SK-N-MC (cell line): ENCODE results near the gene GABBR2.

ENCODE experiments used
- DNase-seq: peaks from one replicate; pipeline ENCODE4 v3.0.0-alpha.2; 2011; ENCODE audit warnings: low read depth, low spot score
- H3K27ac ChIP-seq: fragments of 200-600 bp; sonication (generic); 2 replicates; pipeline ENCODE4 v1.5.1; 2016; ENCODE audit warnings: mixed run types
- H3K36me3 ChIP-seq: fragments of 200-600 bp; sonication (generic); 2 replicates; pipeline ENCODE4 v1.6.1; 2017; ENCODE audit warnings: antibody characterized with exemption, low read length, mixed read lengths; ENCODE audit not compliant: insufficient read depth
- H3K4me3 ChIP-seq: fragments of 200-600 bp; sonication (generic); 2 replicates; pipeline ENCODE4 v1.5.1; 2016
- H3K9ac ChIP-seq: fragments of 200-600 bp; sonication (generic); 2 replicates; pipeline ENCODE4 v1.8.0; 2017; ENCODE audit warnings: mixed run types, mixed read lengths; ENCODE audit not compliant: insufficient read length
- H3K9me3 ChIP-seq: fragments of 200-600 bp; sonication (generic); 2 replicates; pipeline ENCODE4 v1.6.1; 2017; ENCODE audit warnings: low read depth, mild to moderate bottlenecking, antibody characterized with exemption, low read length, moderate library complexity, mixed read lengths
- EZH2 ChIP-seq: fragments of 200-600 bp; sonication (generic); IDR thresholded peaks from one replicate; pipeline ENCODE4 v1.6.1; 2017; ENCODE audit warnings: antibody characterized with exemption
- FOXP2 ChIP-seq: optimal IDR thresholded peaks from 2 replicates; pipeline ENCODE3; 2011; ENCODE audit warnings: mild to moderate bottlenecking, moderate library complexity; ENCODE audit not compliant: insufficient read depth; ENCODE audit errors: extremely low read length, control extremely low read depth
- POLR2AphosphoS5 ChIP-seq: IDR thresholded peaks from 2 replicates; pipeline ENCODE4 v1.6.1; 2012; ENCODE audit warnings: mild to moderate bottlenecking, low read depth, low read length, borderline replicate concordance

GABBR2 gene

DNA sequence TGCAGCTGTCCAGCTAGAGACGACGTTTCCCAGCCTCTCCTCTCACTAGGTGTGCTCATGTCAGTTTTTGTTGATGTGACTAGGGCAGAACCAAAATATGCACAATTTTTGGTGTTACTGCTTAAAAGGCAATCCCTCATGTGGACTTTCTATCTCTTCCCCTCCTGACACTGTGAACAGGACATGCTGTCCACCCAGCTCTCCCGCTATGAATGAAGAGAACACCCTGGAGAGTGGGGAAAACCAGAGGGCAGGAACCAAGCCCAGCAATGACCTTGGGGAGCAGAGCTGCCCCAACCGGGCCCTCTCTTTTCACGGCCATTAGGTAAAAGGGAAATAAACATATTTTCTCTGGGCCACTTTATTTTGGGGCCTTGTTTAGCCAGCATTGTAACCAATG is 406.6 kb downstream of the GABBR2 start:
- Histone ChIP-seq H3K4me3 (no peak overlapping the region), H3K9me3 (no peaks in the 10 kb centered on the region), H3K36me3 (no peaks in the 10 kb centered on the region), H3K27ac (no peak overlapping the region), H3K9ac (no peak overlapping the region)
- no peak for TF ChIP-seq EZH2
- no peak for TF ChIP-seq FOXP2
- DNase-seq, result no peak

DNA sequence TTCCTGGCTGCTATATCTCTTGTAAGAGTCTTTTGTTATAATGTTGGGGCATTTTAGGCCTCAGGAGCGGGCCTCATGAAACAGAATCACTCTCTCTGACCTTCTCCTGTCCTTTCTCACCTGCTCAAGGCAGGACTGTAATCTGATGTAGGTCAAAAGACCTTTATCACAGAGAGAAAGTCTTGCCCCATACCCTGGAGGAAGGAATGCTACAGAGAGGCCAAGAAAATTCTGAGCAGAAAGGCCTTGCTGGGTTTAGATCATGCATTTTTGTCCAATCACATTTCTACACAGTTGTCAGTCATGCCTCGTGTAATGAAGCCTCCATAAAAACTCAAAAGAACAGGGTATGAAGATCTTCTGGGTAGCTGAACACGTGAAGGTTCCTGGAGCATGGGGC is 408.1 kb downstream of the GABBR2 start:
- Histone ChIP-seq H3K9me3 (no peaks in the 10 kb centered on the region), H3K36me3 (no peaks in the 10 kb centered on the region), H3K4me3 (no peak overlapping the region), H3K27ac (no peak overlapping the region), H3K9ac (no peak overlapping the region)
- DNase-seq, result no peak
- no peak for TF ChIP-seq FOXP2
- no peak for TF ChIP-seq POLR2AphosphoS5
- no peak for TF ChIP-seq EZH2

DNA sequence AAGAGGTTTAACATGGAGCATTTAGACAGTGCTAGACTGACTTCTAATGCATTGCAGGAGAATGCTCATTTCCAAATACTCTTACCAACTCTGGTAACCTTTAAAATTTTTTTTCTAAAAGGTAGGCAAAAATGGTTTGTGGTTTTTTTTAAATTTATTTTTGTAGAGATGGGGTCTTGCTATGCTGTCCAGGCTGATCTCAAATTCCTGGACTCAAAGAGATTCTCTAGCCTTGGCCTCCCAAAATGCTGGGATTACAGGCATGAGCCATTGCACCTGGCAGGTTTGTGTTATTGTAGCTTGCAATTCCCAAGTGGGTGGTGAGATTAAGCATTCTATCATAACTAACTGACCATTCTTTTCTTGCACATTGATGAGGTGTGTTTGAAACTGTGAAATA is 410.3 kb downstream of the GABBR2 start:
- no peaks in the 10 kb centered on the region for H3K36me3 ChIP-seq
- H3K9me3 ChIP-seq, result no peaks in the 10 kb centered on the region
- H3K27ac ChIP-seq, result no peak overlapping the region
- DNase-seq, result no peak
- H3K9ac ChIP-seq, result no peak overlapping the region
- H3K4me3 ChIP-seq, result no peak overlapping the region
- TF ChIP-seq FOXP2 (no peak), POLR2AphosphoS5 (no peak), EZH2 (no peak)

DNA sequence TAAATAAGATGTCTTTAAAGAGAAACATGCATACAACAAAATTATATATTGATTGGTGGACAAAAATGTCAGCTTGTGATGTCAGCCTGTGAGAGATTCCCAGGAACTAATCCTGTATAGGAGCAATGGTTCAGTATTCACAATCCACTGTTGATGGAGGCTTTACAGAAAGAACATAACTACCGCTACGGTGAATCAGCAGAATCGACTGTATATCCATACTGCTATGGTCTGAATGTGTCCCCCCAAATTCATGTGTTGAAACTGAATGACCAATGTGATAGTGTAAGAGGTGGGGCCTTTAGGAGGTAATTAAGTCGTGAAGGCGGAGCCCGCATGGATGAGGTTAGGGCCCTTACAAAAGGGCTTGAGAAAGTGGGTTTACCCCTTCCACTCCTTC is 412.9 kb downstream of the GABBR2 start:
- no peak overlapping the region for H3K9ac ChIP-seq
- H3K9me3 ChIP-seq, result no peaks in the 10 kb centered on the region
- H3K36me3 ChIP-seq, result no peaks in the 10 kb centered on the region
- no peak overlapping the region for H3K27ac ChIP-seq
- H3K4me3 ChIP-seq, result no peak overlapping the region
- no peak for TF ChIP-seq POLR2AphosphoS5
- TF ChIP-seq EZH2, result no peak
- TF ChIP-seq FOXP2, result no peak
- DNase-seq, result no peak

DNA sequence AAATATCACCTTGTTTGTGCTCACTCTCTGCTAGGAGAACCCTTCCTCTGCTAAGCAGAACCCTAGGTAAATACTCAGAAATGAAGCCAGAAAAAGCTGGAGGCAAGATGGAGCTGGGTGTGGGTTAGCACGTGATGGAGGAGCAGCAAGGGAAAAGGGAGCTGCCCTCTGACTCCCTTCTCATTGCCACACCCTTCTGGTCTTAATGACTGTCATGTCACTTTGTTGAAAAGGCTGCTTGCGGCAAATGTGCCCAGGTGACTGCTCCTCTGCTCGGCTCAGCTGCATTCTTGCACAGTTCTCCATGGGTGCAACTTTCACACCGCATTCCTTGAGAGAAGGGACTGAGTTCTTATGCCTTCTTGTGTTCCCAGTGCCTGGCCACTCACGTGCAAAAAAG is 416.9 kb downstream of the GABBR2 start:
- H3K9me3 ChIP-seq, result no peaks in the 10 kb centered on the region
- H3K9ac ChIP-seq, result no peak overlapping the region
- no peaks in the 10 kb centered on the region for H3K36me3 ChIP-seq
- DNase-seq, result no peak
- no peak overlapping the region for H3K27ac ChIP-seq
- H3K4me3 ChIP-seq, result no peak overlapping the region
- no peak for TF ChIP-seq EZH2
- no peak for TF ChIP-seq FOXP2
- no peak for TF ChIP-seq POLR2AphosphoS5

DNA sequence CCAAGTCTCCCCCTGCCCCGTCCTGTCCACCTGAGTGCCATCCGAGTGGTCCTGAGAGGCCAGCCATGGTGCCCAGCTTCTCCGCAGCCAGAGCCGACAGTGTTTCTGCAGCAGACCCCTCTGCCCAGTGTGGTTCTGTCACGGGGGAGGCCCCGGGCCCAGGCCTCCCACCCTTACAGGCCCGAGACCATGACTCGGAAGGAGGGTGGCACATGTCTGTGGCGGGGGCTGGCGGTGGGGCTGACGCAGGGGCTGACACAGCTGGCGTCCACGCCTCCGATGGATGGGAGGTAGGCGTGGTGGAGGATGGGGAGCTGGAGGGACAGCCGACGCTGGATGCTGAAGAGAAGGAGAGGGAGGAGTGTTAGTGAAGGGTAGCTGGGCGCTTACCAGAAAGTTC is 418.3 kb downstream of the GABBR2 start:
- Histone ChIP-seq H3K36me3 (no peaks in the 10 kb centered on the region), H3K27ac (no peak overlapping the region), H3K4me3 (no peak overlapping the region), H3K9me3 (no peaks in the 10 kb centered on the region), H3K9ac (no peak overlapping the region)
- TF ChIP-seq FOXP2 (no peak), EZH2 (no peak), POLR2AphosphoS5 (no peak)
- no peak for DNase-seq

DNA sequence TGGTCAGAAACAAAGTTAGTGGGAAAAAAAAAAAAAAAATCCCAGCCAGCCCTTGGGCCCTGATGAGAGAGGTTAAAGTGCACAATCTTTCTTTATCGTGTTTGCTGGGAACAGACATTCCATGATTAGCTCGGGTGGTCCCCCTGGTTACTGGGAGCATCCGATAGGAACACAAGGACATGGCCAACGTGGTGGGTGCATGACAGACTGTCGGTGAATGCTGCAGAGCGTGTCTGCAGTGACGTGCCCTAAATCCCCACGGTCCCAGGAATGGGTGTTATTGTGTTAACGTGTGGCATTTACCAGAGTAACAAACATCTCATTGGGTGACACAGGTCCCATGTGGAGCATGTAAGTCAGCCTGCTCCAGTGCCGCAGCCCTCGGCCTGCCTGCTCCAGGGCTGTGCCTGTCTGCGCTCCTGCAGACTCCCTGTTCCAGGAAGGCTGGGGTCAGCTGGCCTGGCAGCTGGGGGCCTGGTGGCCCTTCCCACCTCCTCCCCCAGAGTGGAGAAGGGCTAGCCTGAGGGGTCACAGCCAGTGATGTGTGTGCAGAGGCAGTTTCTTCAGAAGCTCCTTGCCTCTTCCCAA is 419.0 kb downstream of the GABBR2 start:
- DNase-seq, result no peak
- no peak overlapping the region for H3K9ac ChIP-seq
- TF ChIP-seq FOXP2 (no peak), EZH2 (no peak), POLR2AphosphoS5 (no peak)
- no peaks in the 10 kb centered on the region for H3K9me3 ChIP-seq
- no peaks in the 10 kb centered on the region for H3K36me3 ChIP-seq
- no peak overlapping the region for H3K4me3 ChIP-seq
- H3K27ac ChIP-seq, result no peak overlapping the region

DNA sequence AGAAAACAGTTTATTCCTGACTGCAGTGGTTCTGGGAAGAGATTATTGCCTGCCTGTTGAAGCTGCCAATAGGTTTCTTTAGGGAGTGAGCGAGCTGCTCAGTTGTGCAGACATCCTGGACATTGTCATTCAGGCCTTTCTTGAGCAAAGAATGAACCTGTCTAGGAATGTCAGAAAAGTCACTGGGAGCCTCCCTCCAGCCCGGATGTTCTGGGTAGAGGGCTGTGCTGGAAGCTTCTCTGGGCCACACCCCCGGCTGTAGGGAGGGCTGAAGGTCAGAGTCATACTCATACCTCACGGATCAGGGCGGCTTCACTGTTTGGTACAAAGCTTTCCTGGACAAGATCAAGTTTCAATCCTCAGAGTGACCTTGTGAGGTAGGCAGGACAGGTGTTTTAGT is 419.9 kb downstream of the GABBR2 start:
- Histone ChIP-seq H3K27ac (no peak overlapping the region), H3K4me3 (no peak overlapping the region), H3K36me3 (no peaks in the 10 kb centered on the region), H3K9me3 (no peaks in the 10 kb centered on the region), H3K9ac (no peak overlapping the region)
- TF ChIP-seq EZH2, result no peak
- no peak for DNase-seq

DNA sequence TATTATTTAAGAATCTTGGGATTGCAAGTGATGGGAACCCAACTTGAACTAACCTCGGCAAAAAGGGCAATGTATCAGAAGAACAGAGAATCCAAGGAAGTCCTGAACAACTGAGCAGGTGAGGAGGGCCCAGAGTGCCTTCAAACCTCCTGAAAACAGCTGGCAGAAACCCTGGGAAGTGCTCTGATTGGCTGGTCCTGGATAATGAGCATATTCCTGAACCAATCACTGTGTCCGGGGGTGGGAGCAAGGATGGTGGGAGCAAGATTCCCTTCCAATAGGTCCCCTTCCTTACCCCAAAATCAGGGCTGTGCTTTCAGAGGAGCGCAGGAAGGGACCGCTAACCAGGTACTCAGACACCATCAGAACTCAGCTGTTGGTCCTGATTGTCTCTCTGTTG is 421.4 kb downstream of the GABBR2 start:
- H3K4me3 ChIP-seq, result no peak overlapping the region
- TF ChIP-seq EZH2 (no peak), FOXP2 (no peak), POLR2AphosphoS5 (no peak)
- H3K9ac ChIP-seq, result no peak overlapping the region
- no peak overlapping the region for H3K27ac ChIP-seq
- DNase-seq, result no peak
- no peaks in the 10 kb centered on the region for H3K36me3 ChIP-seq
- no peaks in the 10 kb centered on the region for H3K9me3 ChIP-seq

DNA sequence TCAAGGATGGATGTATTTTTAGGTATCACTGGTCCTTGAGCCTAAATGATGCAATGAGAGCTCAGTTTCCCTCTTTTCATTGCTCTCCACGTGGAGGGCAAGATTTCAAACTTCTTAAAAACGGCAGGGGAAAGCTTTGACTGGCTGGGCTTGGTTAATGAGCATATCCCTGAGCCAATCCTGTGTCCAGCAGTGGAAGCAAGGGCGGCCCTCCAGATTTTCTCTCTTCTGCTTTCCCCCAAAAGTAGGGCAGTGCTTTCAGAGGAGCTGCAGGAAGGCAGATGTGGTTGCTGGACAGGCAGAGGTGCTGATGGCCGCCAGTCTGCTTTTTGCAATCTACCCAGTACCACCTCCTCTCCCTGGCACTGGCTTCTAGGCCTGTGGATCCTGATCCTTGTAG is 423.3 kb downstream of the GABBR2 start:
- no peak for TF ChIP-seq EZH2
- TF ChIP-seq POLR2AphosphoS5, result no peak
- TF ChIP-seq FOXP2, result no peak
- Histone ChIP-seq H3K36me3 (no peaks in the 10 kb centered on the region), H3K27ac (no peak overlapping the region), H3K9ac (no peak overlapping the region), H3K4me3 (no peak overlapping the region), H3K9me3 (no peaks in the 10 kb centered on the region)
- DNase-seq, result no peak
